ENCODE measurements around the gene RTCA.
"Not testable (repeated sequence)": the region's sequence is repeated elsewhere in the genome, so short reads cannot be mapped to it uniquely, and the experiment has no call there.

Gene RTCA

DNA sequence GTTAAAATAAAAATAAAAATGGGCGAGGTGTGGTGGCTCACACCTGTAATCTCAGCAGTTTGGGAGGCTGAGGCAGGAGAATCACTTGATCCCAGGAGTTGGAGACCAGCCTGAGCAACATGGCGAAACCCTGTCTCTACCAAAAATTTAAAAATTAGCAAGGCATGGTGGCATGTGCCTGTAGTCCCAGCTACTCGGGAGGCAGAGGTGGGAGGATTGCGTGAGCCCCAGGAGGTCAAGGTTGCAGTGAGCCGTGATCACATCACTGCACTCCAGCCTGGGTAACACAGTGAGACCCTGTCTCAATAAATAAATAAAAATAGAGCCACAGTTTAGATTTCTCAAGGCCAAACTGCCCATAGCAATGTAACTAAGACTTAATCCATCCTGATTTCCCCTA is 9.7 kb upstream of the RTCA start:
- in situ Hi-C loops (cut with HindIII; ENCODE audit: low sequenced_read_pairs) = not testable (repeated sequence)

DNA sequence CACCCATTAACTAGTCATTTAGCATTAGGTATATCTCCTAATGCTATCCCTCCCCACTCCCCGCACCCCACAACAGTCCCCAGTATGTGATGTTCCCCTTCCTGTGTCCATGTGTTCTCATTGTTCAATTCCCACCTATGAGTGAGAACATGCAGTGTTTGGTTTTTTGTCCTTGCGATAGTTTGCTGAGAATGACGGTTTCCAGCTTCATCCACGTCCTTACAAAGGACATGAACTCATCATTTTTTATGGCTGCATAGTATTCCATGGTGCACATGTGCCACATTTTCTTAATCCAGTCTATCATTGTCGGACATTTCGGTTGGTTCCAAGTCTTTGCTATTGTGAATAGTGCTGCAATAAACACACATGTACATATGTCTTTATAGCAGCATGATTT is 7.6 kb upstream of the RTCA start:
- in situ Hi-C loops (cut with HindIII; ENCODE audit: low sequenced_read_pairs) = not testable (repeated sequence)

DNA sequence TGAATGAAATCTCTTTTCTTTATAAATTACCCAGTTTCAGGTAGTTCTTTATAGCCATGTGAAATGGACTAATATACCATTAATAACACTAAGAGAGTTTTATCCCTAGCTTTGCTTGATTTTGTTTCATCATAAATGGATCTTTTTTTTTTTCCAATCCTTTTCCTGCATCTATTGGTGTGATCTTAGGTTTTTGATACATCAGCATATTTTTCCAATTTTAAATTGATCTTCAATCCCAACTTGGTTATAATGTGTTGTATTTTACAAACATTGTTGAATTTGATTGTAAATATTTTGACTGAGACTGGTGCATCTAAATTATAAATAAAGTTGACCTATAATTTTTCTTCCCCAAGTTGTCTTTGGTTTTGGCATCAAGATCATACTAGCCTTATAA is 4.3 kb upstream of the RTCA start:
- in situ Hi-C loops (cut with HindIII; ENCODE audit: low sequenced_read_pairs) = no loop called here

DNA sequence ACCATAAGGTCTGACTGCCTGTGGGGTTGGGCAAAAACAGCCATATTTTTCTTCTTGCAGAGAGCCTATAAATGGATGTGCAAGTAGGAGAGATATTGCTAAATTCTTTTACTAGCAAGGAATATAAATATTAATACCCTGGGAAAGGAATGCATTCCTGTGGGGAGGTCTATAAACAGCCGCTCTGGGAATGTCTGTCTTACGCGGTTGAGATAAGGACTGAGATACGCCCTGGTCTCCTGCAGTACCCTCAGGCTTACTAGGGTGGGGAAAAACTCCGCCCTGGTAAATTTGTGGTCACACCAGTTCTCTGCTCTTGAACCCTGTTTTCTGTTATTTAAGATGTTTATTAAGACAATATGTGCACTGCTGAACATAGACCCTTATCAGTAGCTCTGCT is 1.9 kb upstream of the RTCA start:
- in situ Hi-C loops (cut with HindIII; ENCODE audit: low sequenced_read_pairs) = not testable (repeated sequence)

DNA sequence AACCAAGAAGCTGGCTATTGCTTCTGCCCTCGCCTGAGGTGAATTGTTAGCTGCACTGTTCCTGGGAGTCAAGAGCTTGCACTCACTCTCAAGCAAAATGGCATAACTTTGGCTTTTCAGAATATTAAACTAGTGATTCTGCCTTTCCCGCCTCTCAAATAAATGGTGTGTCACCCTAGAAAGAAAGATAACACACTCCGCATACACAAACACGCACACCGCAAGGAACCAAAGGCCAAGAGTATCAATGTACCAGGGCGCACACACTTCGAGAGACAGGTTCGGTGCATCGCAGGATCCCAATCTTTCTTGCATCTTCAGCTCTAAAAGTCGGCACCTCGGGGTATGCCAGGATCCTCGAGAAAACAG is 470 bp upstream of the RTCA start:
- in situ Hi-C loops (cut with HindIII; ENCODE audit: low sequenced_read_pairs) = no loop called here

DNA sequence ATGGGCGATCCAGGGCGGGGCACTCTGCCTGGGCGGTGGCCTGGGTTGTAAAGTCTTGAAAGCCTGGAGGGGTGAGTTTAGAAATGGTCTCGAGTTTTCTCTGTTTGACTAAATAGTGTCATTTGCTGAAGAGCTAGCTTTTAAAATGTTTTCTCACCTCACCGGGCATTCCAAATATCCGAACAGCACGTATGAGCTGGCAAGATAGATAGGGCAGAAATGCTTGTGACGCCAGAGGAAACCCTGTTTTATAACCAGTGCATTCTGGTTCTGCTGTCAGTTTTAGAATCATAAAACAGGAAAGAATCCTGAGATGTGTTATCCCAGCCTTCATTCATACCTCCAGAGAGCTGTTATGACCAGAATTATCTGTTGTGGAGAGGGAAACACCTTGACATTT is 725 bp downstream of the RTCA start:
- in situ Hi-C loops (cut with HindIII; ENCODE audit: low sequenced_read_pairs) = no loop called here

DNA sequence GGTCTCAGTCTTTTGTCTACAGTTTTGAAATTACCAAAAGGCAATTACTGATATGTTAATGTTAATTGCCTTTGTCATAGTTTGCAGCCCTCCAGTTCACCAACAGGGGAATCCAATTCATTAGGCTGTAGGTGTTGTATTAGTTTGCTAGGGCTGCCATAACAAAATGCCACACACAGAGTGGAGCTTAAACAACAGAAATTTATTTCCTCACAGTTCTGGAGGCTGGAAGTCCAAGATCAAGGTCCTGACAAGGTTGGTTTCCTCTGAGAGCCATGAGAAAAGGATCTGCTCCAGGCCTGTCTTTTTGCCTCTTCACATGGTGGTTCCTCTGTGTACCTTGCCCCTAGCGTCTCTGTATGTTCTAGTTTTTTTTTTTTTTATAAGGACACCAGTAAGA is 1.3 kb downstream of the RTCA start:
- in situ Hi-C loops (cut with HindIII; ENCODE audit: low sequenced_read_pairs) = no loop called here

DNA sequence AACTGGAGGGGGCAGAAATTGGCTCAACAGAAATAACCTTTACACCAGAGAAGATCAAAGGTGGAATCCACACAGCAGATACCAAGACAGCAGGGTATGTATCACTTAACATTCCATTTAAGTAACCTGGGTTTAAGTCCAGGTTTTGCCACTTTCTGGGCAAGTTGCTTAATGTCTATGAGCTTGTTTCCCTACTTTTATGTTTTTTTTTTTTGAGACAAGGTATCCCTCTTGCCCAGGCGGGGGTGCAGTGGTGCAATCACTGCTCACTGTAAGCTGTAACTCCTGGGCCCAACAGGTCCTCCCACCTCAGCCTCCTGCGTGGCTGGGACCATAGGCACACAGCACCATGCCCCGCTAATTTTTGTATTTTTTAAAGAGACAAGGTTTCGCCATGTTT is 2.2 kb downstream of the RTCA start:
- in situ Hi-C loops (cut with HindIII; ENCODE audit: low sequenced_read_pairs) = no loop called here

DNA sequence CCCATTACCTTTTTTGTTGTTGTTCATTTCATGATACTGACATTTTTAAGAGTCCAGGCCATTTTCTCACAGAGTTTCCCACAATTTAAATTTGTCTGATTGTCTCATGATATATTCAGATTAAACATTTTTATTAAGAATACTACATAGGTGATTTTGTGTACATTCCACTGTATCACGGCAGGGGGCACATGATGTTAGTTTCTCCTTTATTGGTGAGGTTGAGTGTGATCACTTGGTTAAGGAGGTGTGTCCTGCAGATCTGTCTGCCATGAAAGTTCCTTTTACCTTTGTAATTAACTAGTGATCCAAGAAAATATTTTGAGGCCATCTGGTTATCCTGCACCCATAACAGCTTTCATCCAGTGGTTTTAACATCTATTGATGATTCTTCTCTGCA is 11.8 kb downstream of the RTCA start:
- in situ Hi-C loops (cut with HindIII; ENCODE audit: low sequenced_read_pairs) = no loop called here

DNA sequence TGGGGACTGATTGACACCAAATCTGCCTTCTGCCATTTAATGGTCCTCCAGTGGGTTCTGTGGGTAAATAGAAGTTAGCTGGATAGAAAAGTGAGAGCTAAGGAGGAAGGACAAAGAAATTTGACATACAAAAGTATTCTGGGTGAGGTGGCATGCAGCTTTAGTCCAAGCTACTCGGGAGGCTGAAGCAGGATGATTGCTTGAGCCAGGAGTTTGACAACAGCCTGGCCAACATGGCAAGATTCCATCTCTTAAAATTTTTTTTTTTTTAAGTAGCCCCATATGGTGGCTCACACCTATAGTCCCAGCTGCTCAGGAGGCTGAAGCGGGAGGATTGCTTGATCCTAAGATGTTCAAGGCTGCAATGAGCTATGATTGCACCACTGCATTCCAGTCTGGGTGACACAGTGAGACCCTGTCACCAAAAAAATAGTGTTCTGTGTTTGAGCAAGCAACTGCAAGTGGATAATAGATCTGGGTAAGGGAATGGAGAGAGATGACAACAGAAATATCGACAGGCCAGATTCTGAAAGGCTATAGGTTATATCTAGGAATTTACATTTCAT is 13.4 kb downstream of the RTCA start:
- in situ Hi-C loops (cut with HindIII; ENCODE audit: low sequenced_read_pairs) = no loop called here

DNA sequence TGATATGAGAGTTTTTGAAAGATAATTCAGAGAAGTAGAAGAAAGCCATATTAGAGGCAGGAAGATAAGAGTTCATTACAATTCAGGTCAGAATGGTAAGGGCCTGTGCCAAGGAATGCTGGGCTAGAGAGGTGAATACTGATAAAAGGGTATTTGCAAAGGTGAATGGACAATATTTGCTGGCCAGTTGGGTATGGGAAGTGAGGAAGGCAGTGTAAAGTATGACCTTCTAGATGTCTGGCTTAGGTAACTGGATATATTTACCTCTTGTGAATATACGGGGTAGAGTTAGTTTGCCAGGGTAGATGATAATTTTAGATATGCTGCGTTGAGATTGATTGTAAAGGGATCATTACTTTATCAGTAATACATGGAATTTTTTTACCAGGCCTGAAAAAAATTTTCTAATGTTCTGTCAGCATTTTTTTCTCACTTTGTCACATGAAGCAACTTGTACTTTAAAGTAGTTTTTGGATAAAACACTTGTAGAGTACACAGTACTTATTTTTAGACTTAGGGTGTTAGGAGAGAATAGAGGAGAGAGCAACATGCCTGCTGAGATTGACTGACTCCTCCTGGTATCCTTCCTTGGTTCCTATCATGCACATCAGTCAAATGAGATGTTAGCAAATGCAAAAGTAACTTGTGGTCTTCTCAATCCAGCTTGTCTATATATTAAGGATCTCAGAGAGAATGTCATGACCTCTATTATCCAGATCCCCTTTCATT is 14.1 kb downstream of the RTCA start:
- in situ Hi-C loops (cut with HindIII; ENCODE audit: low sequenced_read_pairs) = no loop called here

DNA sequence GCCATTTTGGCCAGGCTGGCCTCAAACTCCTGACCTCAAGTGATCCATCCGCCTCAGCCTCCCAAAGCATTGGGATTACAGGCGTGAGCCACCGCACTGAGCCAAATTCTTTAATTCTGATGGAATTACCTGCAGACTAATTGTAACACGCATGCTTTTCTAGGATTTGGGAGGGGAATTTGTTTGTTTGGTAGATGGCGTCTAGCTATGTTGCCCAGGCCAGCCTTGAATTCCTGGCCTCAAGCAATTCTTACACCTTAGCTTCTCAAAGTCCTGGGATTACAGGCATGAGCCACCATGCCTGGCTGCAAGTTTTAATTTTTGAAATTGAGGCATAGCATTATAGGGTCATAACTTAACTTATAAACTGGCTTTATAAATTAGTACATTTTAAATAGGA is 18.6 kb downstream of the RTCA start:
- in situ Hi-C loops (cut with HindIII; ENCODE audit: low sequenced_read_pairs) = no loop called here

DNA sequence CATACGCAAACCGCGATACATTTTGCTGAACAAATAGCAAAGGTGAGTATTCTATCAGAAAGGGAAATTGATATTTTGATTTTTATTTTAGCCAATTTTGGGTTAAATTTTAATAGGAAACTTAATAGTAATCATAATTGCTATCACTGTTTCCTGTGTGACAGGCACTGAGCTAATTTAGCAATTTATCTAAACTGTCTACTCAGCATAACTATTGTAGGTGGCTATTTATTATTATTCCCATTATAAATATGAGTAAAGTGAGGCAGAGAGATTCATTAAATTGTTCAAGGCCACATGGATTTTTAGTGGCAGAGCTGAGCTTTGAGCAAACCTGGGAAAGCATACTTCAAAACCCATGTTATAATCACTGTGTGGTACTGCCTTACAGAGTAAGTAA is 21.1 kb downstream of the RTCA start:
- in situ Hi-C loops (cut with HindIII; ENCODE audit: low sequenced_read_pairs) = no loop called here

DNA sequence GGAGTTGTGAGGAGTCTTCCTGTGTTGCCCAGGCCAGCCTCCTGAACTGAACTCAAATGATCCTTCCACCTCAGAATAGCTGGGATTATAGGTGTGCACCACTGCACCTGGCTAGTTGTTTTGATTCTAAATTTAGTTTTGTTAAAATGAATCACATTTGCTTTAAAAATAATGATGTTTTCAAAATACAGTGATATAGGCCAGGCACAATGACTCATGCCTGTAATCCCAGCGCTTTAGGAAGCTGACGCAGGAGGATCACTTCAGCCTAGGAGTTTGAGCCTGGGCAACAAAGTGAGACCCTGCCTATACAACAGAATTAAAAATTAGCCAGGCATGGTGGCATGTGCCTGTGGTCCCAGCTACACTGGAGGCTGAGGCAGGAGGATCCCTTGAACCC is 24.3 kb downstream of the RTCA start:
- in situ Hi-C loops (cut with HindIII; ENCODE audit: low sequenced_read_pairs) = no loop called here

DNA sequence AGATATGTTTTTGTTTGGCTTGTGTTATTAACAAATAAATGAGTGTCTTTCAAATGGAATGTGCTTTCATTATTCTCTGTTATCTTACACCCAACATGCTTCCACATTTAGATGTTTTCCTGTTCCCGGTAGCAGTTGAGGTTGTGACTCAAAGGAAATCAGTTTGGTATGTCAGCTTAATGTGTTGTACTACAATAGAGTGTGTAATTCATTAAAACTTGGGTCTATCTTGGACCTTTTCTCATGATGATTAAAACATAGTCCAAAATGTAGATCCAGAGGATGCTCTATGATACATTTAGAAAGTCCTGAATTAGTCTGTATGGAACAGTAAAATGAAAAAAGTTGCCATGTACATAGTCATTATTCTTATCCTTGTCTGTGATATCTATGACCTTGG is 26.7 kb downstream of the RTCA start:
- in situ Hi-C loops (cut with HindIII; ENCODE audit: low sequenced_read_pairs) = no loop called here

DNA sequence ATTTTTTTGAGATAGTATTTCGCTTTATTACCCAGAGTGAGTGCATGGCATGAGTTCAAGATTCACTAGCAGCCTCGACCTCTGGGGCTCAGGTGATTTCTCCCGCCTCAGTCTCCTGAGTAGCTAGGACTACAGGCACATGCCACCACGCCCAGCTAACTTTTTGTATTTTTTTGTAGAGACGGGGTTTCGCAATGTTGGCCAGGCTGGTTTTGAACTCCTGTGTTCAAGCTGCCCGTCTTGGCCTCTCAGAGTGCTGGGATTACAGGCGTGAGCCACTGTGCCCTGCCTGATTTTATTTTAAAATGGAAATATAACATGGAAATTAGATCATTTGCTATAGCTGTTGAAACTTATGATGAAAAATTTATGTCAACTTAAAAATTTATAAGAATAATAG is 30.1 kb downstream of the RTCA start:
- in situ Hi-C loops (cut with HindIII; ENCODE audit: low sequenced_read_pairs) = no loop called here

DNA sequence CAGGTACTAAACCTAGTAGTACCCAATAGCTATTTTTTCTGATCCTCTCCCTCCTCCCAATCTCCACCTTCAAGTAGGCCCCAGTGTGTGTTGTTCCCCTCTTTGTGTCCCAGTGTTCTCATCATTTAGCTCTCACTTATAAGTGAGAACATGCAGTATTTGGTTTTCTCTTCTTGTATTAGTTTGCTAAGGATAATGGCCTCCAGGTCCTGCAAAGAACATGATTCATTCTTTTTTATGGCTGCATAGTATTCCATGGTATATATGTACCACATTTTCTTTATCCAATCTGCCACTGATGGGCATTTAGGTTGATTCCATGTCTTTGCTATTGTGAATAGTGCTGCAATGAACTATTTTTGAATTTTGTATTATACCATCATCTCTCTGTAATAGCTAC is 31.0 kb downstream of the RTCA start:
- in situ Hi-C loops (cut with HindIII; ENCODE audit: low sequenced_read_pairs) = not testable (repeated sequence)

DNA sequence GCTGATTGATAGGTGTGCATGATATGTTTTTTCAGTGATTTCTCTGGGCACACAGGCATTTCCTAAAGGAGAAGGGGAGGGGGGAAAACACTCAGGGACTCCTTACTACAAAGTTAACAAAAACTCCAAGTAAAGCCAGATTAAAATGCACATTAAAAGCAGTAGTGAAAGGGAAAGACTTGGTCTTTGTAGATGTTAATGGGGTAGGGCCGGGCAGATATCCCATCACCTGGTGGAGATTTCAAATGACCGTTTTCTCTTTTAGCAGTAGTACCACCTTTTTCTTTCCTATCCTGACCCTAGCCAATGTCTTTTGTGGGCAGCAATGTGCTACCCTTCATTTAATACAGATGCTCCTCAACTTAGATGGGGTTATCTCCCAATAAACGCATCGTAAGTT is 32.5 kb downstream of the RTCA start:
- in situ Hi-C loops (cut with HindIII; ENCODE audit: low sequenced_read_pairs) = no loop called here

DNA sequence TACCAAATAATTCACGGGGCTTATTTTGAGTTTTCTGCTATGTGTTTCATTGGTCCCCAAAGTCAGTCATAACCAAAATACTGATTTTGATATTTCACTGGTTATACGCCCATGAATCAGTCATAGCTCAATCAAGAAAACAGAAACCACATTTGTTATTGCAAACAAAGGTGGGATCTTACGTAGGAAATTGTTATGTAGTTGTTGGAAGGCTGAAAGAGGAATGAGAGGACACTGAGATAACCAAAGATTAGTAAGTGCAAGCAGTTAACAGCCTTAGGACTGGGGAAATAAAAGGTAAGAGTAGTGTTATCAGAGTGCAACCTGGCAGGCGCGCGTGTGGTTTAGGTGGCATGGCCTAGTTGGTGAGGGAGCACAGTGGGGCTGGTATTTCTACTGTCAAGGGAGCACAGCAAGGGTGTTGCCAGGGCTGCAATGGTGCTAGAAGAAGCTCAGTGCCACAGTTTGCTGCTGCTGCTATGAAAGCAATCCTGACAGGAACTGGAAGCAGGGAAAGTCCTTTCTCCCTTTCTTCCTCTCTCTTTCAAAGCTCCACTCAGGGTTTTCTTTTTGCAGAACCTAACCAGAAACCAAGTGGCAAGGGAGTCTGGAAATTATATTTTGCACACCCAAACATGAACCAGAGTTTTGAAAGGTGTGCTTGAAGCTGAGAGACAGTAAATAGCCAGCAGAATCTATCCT is 33.7 kb downstream of the RTCA start:
- in situ Hi-C loops (cut with HindIII; ENCODE audit: low sequenced_read_pairs) = no loop called here

DNA sequence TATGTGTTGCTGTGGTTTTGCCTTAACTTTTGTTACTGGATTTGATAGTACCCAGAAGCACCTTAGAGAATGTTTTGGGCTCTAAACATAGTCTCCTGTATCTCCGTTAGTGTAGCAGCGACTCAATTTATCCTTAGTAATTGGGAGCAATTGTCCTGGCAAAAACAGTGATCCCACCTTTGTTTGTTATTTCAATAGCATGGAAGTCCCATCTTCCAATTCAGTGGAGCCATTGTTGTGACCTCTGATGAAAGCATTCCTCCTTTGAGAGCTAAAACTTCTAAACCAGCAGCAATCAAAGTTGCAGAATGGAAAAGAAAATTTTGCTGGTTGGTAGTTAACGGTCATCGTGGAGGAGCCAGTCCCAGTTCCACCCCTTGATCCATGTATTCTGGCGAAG is 34.7 kb downstream of the RTCA start:
- in situ Hi-C loops (cut with HindIII; ENCODE audit: low sequenced_read_pairs) = no loop called here

DNA sequence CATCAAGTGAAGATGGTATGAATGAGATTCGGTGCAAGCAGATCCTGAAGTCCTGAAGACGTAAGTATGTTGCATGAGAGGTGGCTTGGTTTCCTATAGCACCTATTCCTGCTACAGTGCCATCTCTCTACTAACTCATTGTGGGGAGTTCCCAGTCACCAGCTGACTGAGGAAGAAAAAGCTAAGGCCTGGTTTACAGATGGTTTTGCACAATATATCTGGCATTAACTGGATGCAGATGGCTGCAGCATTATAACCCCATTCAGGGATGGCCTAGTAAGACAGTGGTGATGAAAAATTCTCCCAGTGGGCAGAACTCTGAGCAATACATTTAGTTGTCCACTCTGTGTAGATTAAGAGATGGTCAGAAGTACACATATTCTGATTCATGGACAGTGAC is 36.7 kb downstream of the RTCA start:
- in situ Hi-C loops (cut with HindIII; ENCODE audit: low sequenced_read_pairs) = no loop called here

DNA sequence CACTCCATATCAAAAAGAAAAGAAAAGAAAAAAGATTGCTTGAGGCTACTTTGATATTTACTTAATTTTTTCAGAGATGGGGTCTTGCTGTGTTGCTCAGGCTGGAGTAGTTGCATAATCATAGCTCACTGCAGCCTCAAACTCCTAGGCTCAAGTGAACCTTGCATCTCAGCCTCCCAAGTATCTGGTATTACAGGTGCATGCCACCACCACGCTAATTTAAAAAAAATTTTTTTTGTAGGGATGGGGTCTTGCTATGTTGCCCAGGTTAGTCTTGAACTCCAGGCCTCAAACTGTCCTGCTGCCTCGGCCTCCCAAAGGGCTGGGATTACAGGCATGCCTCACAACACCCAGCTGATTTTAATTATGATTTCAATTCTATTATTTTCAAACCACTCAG is 38.2 kb downstream of the RTCA start:
- in situ Hi-C loops (cut with HindIII; ENCODE audit: low sequenced_read_pairs) = no loop called here

DNA sequence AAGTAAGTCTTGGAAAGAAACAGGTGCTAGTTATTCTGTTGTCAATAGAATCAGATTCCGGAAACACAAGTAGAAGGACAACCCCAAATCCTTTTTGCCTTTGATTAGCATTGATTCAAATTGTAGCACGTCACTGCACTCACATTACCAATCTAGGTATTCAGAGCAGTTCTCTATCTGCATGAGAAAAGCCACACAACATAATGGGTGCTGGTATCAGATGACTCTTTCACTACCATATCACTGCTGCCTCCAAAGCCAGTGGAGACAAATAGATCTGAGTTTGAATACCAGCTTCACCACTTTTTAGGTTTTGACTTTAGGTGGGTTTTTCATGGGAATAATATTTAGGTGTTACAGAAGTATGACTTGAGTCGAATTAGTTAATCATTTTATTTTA is 38.9 kb downstream of the RTCA start:
- in situ Hi-C loops (cut with HindIII; ENCODE audit: low sequenced_read_pairs) = no loop called here

Data from endothelial cell of hepatic sinusoid (primary cell).